ENCODE data around the gene MOSMO. TPM values are rescaled to one million over a fixed set of nuclear protein-coding genes. Genes with fewer than 3 reads are reported as not detected.
A peak's percentile ranks its signal among the peaks of the same experiment; 100 is the strongest.

The MOSMO gene
- polyA plus RNA-seq, 1 experiment, result 7.3 TPM

DNA sequence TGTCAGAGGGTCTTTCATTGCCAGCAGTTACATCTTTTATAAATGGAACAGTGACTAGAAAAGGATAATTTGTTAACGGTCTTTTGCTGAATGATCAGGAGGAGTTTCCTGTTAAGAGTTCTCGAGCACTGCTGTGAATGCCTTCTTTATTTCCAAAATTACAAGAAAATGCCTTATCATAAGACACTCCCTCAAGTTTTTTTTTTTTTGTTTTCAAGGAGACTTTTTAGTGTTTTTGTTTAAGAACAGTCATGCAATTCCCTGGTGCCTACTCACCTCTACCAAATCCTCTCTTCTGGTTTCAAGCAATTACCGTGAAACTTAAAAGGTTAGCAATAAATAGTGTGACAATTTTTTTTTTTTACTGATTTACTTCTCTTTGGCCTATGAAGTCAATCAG lies 65.4 kb downstream of the MOSMO start:
- POLR2A ChIA-PET, result no interaction called here
- CTCF ChIA-PET, result interaction anchor here (0.8 to 1.5 kb wide), 2 partner anchors 11 to 72 kb away, joined by 3 to 6 read pairs; no protein-coding TSS in a partner anchor
- H3K36me3 ChIP-seq (ENCODE audit: control insufficient read depth, insufficient read depth, low read length), result no peaks in the 10 kb centered on the region
- no peak for DNase-seq (ENCODE audit: low read depth)
- H3K27me3 ChIP-seq (ENCODE audit: control insufficient read depth, insufficient read depth, low read length), result no peaks in the 10 kb centered on the region
- no peak overlapping the region for H3K4me3 ChIP-seq (ENCODE audit: low read depth, low read length)
- TF ChIP-seq, protein P1, sequence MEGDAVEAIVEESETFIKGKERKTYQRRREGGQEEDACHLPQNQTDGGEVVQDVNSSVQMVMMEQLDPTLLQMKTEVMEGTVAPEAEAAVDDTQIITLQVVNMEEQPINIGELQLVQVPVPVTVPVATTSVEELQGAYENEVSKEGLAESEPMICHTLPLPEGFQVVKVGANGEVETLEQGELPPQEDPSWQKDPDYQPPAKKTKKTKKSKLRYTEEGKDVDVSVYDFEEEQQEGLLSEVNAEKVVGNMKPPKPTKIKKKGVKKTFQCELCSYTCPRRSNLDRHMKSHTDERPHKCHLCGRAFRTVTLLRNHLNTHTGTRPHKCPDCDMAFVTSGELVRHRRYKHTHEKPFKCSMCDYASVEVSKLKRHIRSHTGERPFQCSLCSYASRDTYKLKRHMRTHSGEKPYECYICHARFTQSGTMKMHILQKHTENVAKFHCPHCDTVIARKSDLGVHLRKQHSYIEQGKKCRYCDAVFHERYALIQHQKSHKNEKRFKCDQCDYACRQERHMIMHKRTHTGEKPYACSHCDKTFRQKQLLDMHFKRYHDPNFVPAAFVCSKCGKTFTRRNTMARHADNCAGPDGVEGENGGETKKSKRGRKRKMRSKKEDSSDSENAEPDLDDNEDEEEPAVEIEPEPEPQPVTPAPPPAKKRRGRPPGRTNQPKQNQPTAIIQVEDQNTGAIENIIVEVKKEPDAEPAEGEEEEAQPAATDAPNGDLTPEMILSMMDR (IDR thresholded peaks at IDR 0.05; ENCODE audit: insufficient read depth, low read depth, low read length), result no peak

DNA sequence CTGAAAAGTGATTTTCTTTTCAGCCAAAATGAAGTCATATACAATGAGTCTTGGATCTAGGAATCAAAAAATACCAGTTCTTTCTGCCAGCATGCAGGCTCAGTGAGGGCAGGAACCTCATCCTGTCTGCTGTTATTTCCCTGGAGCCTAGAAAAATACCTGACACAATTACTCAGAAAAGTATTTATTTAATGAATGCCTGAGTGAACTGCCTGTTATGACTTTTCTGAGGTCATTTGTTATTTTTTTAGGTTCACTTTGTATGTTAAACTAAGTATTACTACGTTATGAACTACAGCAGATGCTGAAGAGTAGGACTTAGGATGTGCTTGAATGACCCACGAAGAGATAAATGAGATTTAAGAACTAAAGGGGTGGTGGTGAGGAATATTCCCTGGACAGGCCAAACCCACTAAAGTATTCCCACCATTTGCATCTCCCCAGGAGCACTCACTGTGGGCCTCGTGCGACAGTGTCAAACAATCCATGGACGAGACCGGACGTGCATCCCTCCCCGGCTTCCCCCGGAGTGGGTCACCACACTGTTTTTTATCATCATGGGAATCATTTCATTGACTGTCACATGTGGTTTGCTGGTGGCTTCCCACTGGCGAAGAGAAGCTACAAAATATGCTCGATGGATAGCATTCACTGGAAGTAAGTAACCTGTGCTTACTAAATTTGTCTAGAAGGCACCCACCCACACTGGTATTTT lies 67.3 kb downstream of the MOSMO start:
- no peak for DNase-seq (ENCODE audit: low read depth)
- POLR2A ChIA-PET, result no interaction called here
- CTCF ChIA-PET, result interaction anchor here (0.6 to 1.6 kb wide), 4 partner anchors 10 to 78 kb away, joined by 3 to 10 read pairs (median 5); no protein-coding TSS in a partner anchor
- H3K27me3 ChIP-seq (ENCODE audit: control insufficient read depth, insufficient read depth, low read length), result no peaks in the 10 kb centered on the region
- no peaks in the 10 kb centered on the region; the same call in 1 of the 2 replicates for H3K36me3 ChIP-seq (ENCODE audit: control insufficient read depth, insufficient read depth, low read length)
- TF ChIP-seq, protein P1 (IDR thresholded peaks at IDR 0.05; ENCODE audit: insufficient read depth, low read depth, low read length), result no peak
- H3K4me3 ChIP-seq (ENCODE audit: low read depth, low read length), result no peak overlapping the region

DNA sequence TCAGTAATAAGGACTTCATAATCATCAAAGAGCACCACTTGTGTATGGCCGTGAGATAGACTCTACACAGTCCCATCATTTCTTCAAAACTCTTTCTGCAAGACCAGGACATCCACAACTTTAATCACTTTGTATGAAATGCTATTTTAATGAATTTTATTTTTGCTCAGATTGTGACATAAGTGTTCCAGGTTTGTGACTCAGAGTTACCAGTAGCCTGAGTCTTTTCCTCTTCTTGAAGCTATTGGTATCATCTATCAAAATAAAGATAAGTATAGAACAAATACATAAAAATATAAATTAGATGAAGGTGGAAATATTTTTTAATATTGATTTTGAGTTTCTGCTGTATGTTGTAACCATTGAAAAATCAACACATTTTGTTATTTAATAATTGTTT lies 67.9 kb downstream of the MOSMO start:
- ChIA-PET POLR2A (no interaction called here), CTCF (interaction anchor here (0.6 to 1.6 kb wide), 4 partner anchors 9 to 78 kb away, joined by 3 to 10 read pairs (median 5); no protein-coding TSS in a partner anchor)
- H3K36me3 ChIP-seq (ENCODE audit: control insufficient read depth, insufficient read depth, low read length), result no peaks in the 10 kb centered on the region; the same call in 1 of the 2 replicates
- H3K27me3 ChIP-seq (ENCODE audit: control insufficient read depth, insufficient read depth, low read length), result no peaks in the 10 kb centered on the region
- TF ChIP-seq, protein P1 (IDR thresholded peaks at IDR 0.05; ENCODE audit: insufficient read depth, low read depth, low read length), result no peak
- no peak for DNase-seq (ENCODE audit: low read depth)
- no peak overlapping the region for H3K4me3 ChIP-seq (ENCODE audit: low read depth, low read length)

DNA sequence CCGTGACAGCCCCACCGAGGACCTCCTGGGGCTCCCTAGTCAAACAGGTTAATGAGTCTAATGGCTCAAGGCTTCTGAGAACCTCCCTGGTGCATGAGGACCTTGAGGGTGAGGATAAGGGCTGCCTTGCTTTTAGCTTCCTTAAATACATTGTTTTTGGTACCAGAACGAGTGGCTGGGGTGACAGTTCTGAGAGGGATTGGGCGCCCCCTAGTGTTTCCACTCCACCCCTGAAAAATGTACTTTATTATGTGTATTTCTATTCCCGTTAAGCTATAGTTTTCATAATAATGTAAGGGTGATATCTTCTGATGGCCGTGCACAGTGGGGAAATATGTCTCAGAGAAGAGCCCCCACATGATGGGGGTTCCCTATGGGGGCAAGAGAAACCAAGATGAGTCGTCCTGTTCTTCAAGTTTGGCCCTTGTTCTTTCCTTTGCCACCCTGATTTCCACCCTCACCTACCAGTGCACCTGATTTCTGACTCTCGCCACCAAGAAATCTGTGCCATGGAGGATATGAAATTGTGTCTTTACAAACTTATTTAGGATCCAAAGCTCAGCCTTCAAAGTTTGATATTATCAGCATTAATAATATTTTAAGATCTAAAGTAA lies 69.9 kb downstream of the MOSMO start:
- no peak overlapping the region for H3K4me3 ChIP-seq (ENCODE audit: low read depth, low read length)
- CTCF ChIA-PET, result interaction anchor here (0.8 to 4.3 kb wide), 44 partner anchors 11 to 250 kb away, joined by 3 to 90 read pairs (median 6); partner anchors contain the start of genes MOSMO, PDZD9 and VWA3A
- TF ChIP-seq, protein P1 (IDR thresholded peaks at IDR 0.05; ENCODE audit: insufficient read depth, low read depth, low read length), result peak; percentile 85
- no peaks in the 10 kb centered on the region for H3K27me3 ChIP-seq (ENCODE audit: control insufficient read depth, insufficient read depth, low read length)
- DNase-seq (ENCODE audit: low read depth), result no peak
- H3K36me3 ChIP-seq (ENCODE audit: control insufficient read depth, insufficient read depth, low read length), result no peaks in the 10 kb centered on the region; the same call in 1 of the 2 replicates
- POLR2A ChIA-PET, result no interaction called here

DNA sequence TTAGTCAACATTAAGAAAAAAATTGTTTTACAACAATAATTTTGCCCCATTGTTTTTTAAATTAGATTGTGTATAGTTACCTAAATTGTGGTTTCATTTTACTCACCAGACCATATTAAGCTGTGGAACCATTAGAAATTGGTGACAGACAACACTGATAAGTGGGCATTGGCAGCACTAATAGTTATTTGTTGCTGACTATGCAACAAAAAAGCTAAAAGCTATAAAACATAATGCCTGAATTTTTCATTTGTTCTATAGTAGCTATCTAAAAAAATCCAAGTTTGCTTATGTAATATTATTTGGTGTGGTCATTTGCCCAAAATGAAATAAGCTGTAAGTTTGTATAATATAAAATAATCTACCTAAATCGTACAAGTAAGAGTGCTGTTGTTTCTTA lies 70.7 kb downstream of the MOSMO start:
- no peak for DNase-seq (ENCODE audit: low read depth)
- no peaks in the 10 kb centered on the region; the same call in 1 of the 2 replicates for H3K36me3 ChIP-seq (ENCODE audit: control insufficient read depth, insufficient read depth, low read length)
- POLR2A ChIA-PET, result no interaction called here
- CTCF ChIA-PET, result interaction anchor here (0.6 to 4.3 kb wide), 32 partner anchors 12 to 127 kb away, joined by 3 to 90 read pairs (median 7); partner anchors contain the start of genes MOSMO, PDZD9 and VWA3A
- H3K4me3 ChIP-seq (ENCODE audit: low read depth, low read length), result no peak overlapping the region
- H3K27me3 ChIP-seq (ENCODE audit: control insufficient read depth, insufficient read depth, low read length), result no peaks in the 10 kb centered on the region
- TF ChIP-seq, protein P1 (IDR thresholded peaks at IDR 0.05; ENCODE audit: insufficient read depth, low read depth, low read length), result no peak

Data from BJ (cell line).